NCI-H2196 treated with DMSO at 0.1 percent for 48 hours (cell line): Measurements from ENCODE around the gene KCNC2.
"Not testable (repeated sequence)": the region's sequence is repeated elsewhere in the genome, so short reads cannot be mapped to it uniquely, and the experiment has no call there.

Experiments used
- DNase-seq: peaks from one replicate; lab custom pipeline; 2025; ENCODE audit not compliant: unreplicated experiment; lab: John Stamatoyannopoulos, UW

The KCNC2 gene

GRCh38 chr12:75209812-75210138 is at the start of gene KCNC2:
Gene KCNC2, minus strand, starts transcription at chr12:75209839.
- no peak for DNase-seq

- no peak for DNase-seq
Observed at GRCh38 chr12:75259143-75259542, 49.5 kb upstream of the KCNC2 start.

GRCh38 chr12:75257510-75257909 is 47.9 kb upstream of the KCNC2 start:
- no peak for DNase-seq

GRCh38 chr12:75245108-75245507 is 35.5 kb upstream of the KCNC2 start:
- no peak for DNase-seq

GRCh38 chr12:75239987-75240386 is 30.3 kb upstream of the KCNC2 start:
- no peak for DNase-seq

GRCh38 chr12:75236206-75236605 is 26.6 kb upstream of the KCNC2 start:
- no peak for DNase-seq

- DNase-seq: no peak
Observed at GRCh38 chr12:75227132-75227531, 17.5 kb upstream of the KCNC2 start.

GRCh38 chr12:75212072-75212471 is 2.4 kb upstream of the KCNC2 start:
- no peak for DNase-seq

- DNase-seq: no peak
Observed at GRCh38 chr12:75208856-75209811, 505 bp downstream of the KCNC2 start.

- no peak for DNase-seq
Observed at GRCh38 chr12:75207338-75208083, 2.1 kb downstream of the KCNC2 start.

- no peak for DNase-seq
Observed at GRCh38 chr12:75205558-75205957, 4.1 kb downstream of the KCNC2 start.

- DNase-seq: no peak
Observed at GRCh38 chr12:75196865-75197264, 12.8 kb downstream of the KCNC2 start.

- DNase-seq: no peak
Observed at GRCh38 chr12:75196408-75196807, 13.2 kb downstream of the KCNC2 start.

GRCh38 chr12:75194250-75194649 is 15.4 kb downstream of the KCNC2 start:
- no peak for DNase-seq

- no peak for DNase-seq
Observed at GRCh38 chr12:75192196-75192595, 17.4 kb downstream of the KCNC2 start.

- DNase-seq: no peak
Observed at GRCh38 chr12:75190846-75191245, 18.8 kb downstream of the KCNC2 start.

- DNase-seq: not testable (repeated sequence)
Observed at GRCh38 chr12:75185881-75186280, 23.8 kb downstream of the KCNC2 start.

- DNase-seq: no peak
Observed at GRCh38 chr12:75184516-75184915, 25.1 kb downstream of the KCNC2 start.

- DNase-seq: no peak
Observed at GRCh38 chr12:75183967-75184366, 25.7 kb downstream of the KCNC2 start.

GRCh38 chr12:75177997-75178396 is 31.6 kb downstream of the KCNC2 start:
- no peak for DNase-seq

GRCh38 chr12:75172611-75173010 is 37.0 kb downstream of the KCNC2 start:
- DNase-seq: no peak

GRCh38 chr12:75170640-75171185 is 38.9 kb downstream of the KCNC2 start:
- DNase-seq: no peak
